ENCODE results near the gene CA7. TPM values are rescaled to one million over a fixed set of nuclear protein-coding genes. Genes with fewer than 3 reads are reported as not detected.

Gene CA7
- total RNA-seq, 1 donor from 2014 or later, result not detected

GRCh38 chr16:66809765-66810164, 34.4 kb upstream of the CA7 start:
- no peak for TF ChIP-seq CTCF (IDR thresholded peaks at IDR 0.05)
- H3K4me1 ChIP-seq, result no peaks in the 10 kb centered on the region
- no peaks in the 10 kb centered on the region for H3K9me3 ChIP-seq
- H3K4me3 ChIP-seq, result no peak overlapping the region
- intact Hi-C loops (cut with DNase I), result no loop called here
- no peak for ATAC-seq
- H3K27me3 ChIP-seq (ENCODE audit: low read depth), result no peaks in the 10 kb centered on the region
- no peak for DNase-seq
- H3K36me3 ChIP-seq, result peaks cover 100% of the 10 kb centered on the region
- H3K27ac ChIP-seq, result no peak overlapping the region

- Histone ChIP-seq H3K4me3 (no peak overlapping the region), H3K9me3 (no peaks in the 10 kb centered on the region), H3K4me1 (no peaks in the 10 kb centered on the region), H3K36me3 (peaks cover 100% of the 10 kb centered on the region), H3K27ac (no peak overlapping the region), H3K27me3 (ENCODE audit: low read depth) (no peaks in the 10 kb centered on the region)
- DNase-seq (no peak), ATAC-seq (no peak)
- intact Hi-C loops (cut with DNase I), result no loop called here
- TF ChIP-seq CTCF (IDR thresholded peaks at IDR 0.05), result no peak
Measured at GRCh38 chr16:66810391-66810790, 33.8 kb upstream of the CA7 start.

GRCh38 chr16:66811043-66811442, 33.2 kb upstream of the CA7 start:
- DNase-seq (no peak), ATAC-seq (no peak)
- H3K4me1 ChIP-seq, result no peaks in the 10 kb centered on the region
- H3K27ac ChIP-seq, result no peak overlapping the region
- H3K9me3 ChIP-seq, result no peaks in the 10 kb centered on the region
- peaks cover 100% of the 10 kb centered on the region for H3K36me3 ChIP-seq
- H3K27me3 ChIP-seq (ENCODE audit: low read depth), result no peaks in the 10 kb centered on the region
- intact Hi-C loops (cut with DNase I), result no loop called here
- H3K4me3 ChIP-seq, result no peak overlapping the region
- no peak for TF ChIP-seq CTCF (IDR thresholded peaks at IDR 0.05)

GRCh38 chr16:66814734-66815133, 29.5 kb upstream of the CA7 start:
- no peaks in the 10 kb centered on the region for H3K9me3 ChIP-seq
- intact Hi-C loops (cut with DNase I), result no loop called here
- H3K27ac ChIP-seq, result no peak overlapping the region
- DNase-seq (no peak), ATAC-seq (no peak)
- peaks cover 100% of the 10 kb centered on the region for H3K36me3 ChIP-seq
- no peaks in the 10 kb centered on the region for H3K4me1 ChIP-seq
- TF ChIP-seq CTCF (IDR thresholded peaks at IDR 0.05), result no peak
- H3K4me3 ChIP-seq, result no peak overlapping the region
- H3K27me3 ChIP-seq (ENCODE audit: low read depth), result no peaks in the 10 kb centered on the region

GRCh38 chr16:66824006-66824405, 20.2 kb upstream of the CA7 start:
- intact Hi-C loops (cut with DNase I), result no loop called here

More at GRCh38 chr16:66824006-66824405, 20.2 kb upstream of the CA7 start:
- TF ChIP-seq CTCF (IDR thresholded peaks at IDR 0.05), result no peak
- DNase-seq (no peak), ATAC-seq (no peak)
- H3K27ac ChIP-seq, result no peak overlapping the region
- H3K4me3 ChIP-seq, result no peak overlapping the region
- peaks cover 83% of the 10 kb centered on the region for H3K36me3 ChIP-seq
- H3K27me3 ChIP-seq (ENCODE audit: low read depth), result no peaks in the 10 kb centered on the region
- H3K9me3 ChIP-seq, result no peaks in the 10 kb centered on the region
- peaks cover 7% of the 10 kb centered on the region for H3K4me1 ChIP-seq

Data from lower lobe of right lung (tissue), 2 donors.